BJ (cell line): ENCODE data around the gene SIK2. TPM values are rescaled to one million over a fixed set of nuclear protein-coding genes. Genes with fewer than 3 reads are reported as not detected.

ENCODE experiments used
- CTCF ChIA-PET: fragments of 350-600 bp; formaldehyde crosslinking; extraction: SDS; loops from one replicate; lab custom pipeline; 2021; ENCODE audit warnings: antibody characterized with exemption, inconsistent platforms; lab: Yijun Ruan, JAX
- POLR2A ChIA-PET: fragments of 300-600 bp; sonication (Branson Sonifier 250); formaldehyde crosslinking; extraction: SDS; loops from one replicate; lab custom pipeline; 2021; ENCODE audit warnings: antibody characterized with exemption; lab: Charles Lee
- DNase-seq: peaks from one replicate; pipeline ENCODE4 v3.0.0-alpha.2; 2011; ENCODE audit warnings: low read depth
- H3K27me3 ChIP-seq: 2 replicates; pipeline ENCODE4 v1.6.0; 2011; ENCODE audit warnings: low read length; ENCODE audit not compliant: control insufficient read depth, insufficient read depth
- H3K36me3 ChIP-seq: 2 replicates; pipeline ENCODE4 v1.5.1; 2011; ENCODE audit warnings: low read length; ENCODE audit not compliant: control insufficient read depth, insufficient read depth
- H3K4me3 ChIP-seq: 2 replicates; pipeline ENCODE4 v1.5.1; 2011; ENCODE audit warnings: low read depth, mild to moderate bottlenecking, control low read depth, low read length
- polyA plus RNA-seq: library from polyadenylated mRNA; depleted of rRNA; stranded (reverse); fragments of >200 nt; gene quantifications from 2 replicates; pipeline ENCODE4 v1.2.3, GENCODE V29; 2011
- TF ChIP-seq, protein P1 (sequence below): IDR thresholded peaks from 2 replicates; pipeline ENCODE4 v1.5.1; 2011; ENCODE audit warnings: low read depth, mild to moderate bottlenecking, control low read depth, inconsistent platforms, low read length, moderate library complexity; ENCODE audit not compliant: insufficient read depth

SIK2 gene
- polyA plus RNA-seq, 1 experiment = 24.2 TPM

DNA sequence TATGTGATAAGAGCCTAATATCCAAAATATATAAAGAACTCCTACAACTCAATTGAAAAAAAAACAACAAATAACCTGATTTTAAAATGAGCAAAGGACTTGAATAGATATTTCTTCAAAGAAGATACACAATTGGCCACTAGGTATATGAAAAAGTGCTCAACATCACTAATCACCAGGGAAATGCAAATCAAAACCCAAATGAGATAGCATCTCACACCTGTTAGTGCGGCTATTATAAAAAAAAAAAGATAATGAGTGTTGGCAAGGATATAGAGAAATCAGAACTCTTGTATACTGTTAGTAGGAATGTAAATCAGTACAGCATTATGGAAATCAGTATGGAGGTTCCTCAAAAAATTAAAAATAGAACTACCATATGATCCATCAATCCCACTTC lies 5.9 kb upstream of the SIK2 start:
- DNase-seq = no peak
- no peak overlapping the region for H3K4me3 ChIP-seq
- H3K27me3 ChIP-seq = no peaks in the 10 kb centered on the region
- ChIA-PET POLR2A (no interaction called here), CTCF (interaction anchor here (1.3 to 3.4 kb wide), 5 partner anchors 8 to 245 kb away, joined by 4 to 42 read pairs (median 6); no protein-coding TSS in a partner anchor)
- H3K36me3 ChIP-seq = no peaks in the 10 kb centered on the region
- TF ChIP-seq, protein P1, sequence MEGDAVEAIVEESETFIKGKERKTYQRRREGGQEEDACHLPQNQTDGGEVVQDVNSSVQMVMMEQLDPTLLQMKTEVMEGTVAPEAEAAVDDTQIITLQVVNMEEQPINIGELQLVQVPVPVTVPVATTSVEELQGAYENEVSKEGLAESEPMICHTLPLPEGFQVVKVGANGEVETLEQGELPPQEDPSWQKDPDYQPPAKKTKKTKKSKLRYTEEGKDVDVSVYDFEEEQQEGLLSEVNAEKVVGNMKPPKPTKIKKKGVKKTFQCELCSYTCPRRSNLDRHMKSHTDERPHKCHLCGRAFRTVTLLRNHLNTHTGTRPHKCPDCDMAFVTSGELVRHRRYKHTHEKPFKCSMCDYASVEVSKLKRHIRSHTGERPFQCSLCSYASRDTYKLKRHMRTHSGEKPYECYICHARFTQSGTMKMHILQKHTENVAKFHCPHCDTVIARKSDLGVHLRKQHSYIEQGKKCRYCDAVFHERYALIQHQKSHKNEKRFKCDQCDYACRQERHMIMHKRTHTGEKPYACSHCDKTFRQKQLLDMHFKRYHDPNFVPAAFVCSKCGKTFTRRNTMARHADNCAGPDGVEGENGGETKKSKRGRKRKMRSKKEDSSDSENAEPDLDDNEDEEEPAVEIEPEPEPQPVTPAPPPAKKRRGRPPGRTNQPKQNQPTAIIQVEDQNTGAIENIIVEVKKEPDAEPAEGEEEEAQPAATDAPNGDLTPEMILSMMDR = no peak

DNA sequence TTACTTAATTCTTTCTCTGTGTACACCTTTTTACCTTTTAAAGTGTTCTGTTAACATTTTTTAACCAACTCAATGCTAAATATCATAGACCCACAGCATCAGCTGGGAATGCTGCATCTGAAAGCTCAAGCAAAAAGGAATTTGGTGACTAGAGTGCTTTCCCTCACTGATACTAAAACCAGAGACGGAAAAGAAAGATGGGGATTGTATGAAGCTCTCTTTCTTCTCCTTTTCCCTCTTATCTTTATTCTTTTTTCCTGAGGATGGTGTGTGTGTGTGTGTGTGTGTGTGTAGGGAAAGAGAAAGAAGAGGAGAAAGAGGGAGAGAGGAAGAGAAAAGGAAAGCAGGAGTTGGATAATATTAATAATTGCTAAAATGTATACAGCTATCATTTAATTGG lies 4.1 kb upstream of the SIK2 start:
- Histone ChIP-seq H3K4me3 (no peak overlapping the region), H3K27me3 (no peaks in the 10 kb centered on the region), H3K36me3 (no peaks in the 10 kb centered on the region)
- TF ChIP-seq, protein P1 = no peak
- ChIA-PET POLR2A (no interaction called here), CTCF (interaction anchor here (0.9 to 3.4 kb wide), 12 partner anchors 10 to 244 kb away, joined by 3 to 42 read pairs (median 6); no protein-coding TSS in a partner anchor)
- DNase-seq = no peak

DNA sequence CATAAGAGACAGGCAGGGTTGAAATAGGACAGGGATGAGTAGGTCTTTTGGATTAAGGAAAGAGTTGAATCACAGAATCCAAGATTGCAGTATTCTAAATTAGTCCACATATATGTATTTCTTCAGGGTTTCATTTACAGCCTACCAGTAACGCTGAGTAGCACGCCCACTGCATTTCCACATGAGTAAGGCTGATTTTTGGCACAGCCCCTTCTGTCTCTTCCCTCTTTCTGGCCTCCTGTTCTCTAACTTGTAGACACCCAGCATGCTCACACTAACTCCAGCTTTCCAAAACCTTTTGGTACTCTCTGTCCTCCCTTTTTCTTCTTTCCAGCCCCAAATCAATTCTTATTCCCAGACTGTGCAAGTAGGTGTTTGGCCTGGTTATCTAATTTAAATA lies 3.7 kb upstream of the SIK2 start:
- Histone ChIP-seq H3K36me3 (no peaks in the 10 kb centered on the region), H3K27me3 (no peaks in the 10 kb centered on the region), H3K4me3 (no peak overlapping the region)
- DNase-seq = no peak
- ChIA-PET POLR2A (no interaction called here), CTCF (interaction anchor here (0.9 to 3.4 kb wide), 10 partner anchors 11 to 243 kb away, joined by 3 to 42 read pairs (median 6); no protein-coding TSS in a partner anchor)
- TF ChIP-seq, protein P1 = no peak

DNA sequence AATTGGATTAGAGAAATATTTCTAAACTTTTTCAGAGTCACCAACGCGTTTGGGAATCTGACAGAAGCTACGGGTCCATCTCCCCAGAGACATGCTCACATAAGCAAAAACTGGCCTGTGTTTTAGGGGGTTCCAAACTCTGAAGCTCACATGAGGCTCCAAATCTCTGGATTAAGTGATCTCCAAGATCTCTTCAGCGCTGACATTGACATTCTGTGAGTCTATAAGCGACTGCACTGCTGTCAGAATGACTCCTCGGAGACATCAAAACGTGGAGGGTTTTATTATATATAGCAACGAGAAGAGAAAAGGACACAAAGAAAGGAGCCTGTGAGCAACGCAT lies 642 bp upstream of the SIK2 start:
- Histone ChIP-seq H3K36me3 (no peaks in the 10 kb centered on the region), H3K4me3 (peak overlapping the region; percentile 32), H3K27me3 (no peaks in the 10 kb centered on the region)
- ChIA-PET CTCF (interaction anchor here (0.6 to 4.1 kb wide), 7 partner anchors 11 to 241 kb away, joined by 3 to 41 read pairs (median 3); no protein-coding TSS in a partner anchor), POLR2A (no interaction called here)
- no peak for DNase-seq
- TF ChIP-seq, protein P1 = no peak

DNA sequence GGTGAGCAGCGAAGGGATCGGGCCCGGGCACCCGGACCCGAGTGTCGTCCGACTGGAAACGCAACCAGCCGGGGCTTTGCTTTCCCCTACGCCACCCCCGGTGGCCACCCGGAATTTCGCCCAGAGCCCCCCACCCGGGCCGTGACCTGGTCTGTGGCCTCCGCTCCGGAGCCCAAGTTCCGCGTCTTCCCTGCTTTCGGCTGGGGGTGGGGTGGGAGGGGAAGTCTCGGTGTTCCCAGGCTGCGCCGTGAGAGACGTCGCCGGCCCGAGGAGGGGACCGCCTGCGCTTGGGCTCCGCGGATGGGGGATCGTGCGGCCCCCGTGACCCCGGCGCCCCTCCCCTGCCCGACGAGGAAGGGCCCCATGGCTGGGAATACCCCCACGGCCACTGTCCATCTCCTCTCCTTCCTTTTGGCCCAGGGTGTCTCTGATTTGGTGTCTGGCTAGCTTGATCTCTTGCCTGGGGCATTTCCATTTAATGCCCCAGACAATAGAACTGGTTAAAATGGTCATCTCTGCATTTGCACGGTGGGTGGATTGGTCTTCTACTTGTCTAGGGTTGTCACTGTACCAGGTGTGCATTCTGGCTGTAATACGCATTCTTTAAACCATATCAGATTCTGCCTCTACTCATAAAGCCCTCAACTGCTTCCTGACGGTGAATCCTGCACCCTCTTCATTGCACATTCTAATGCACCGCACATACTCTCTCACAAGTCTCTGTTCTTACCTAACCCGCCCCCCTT lies 789 bp downstream of the SIK2 start:
- Histone ChIP-seq H3K36me3 (no peaks in the 10 kb centered on the region), H3K27me3 (no peaks in the 10 kb centered on the region), H3K4me3 (peak overlapping the region; percentile 99)
- ChIA-PET CTCF (interaction anchor here (0.5 to 4.1 kb wide), 12 partner anchors 10 to 239 kb away, joined by 3 to 41 read pairs (median 3); partner anchors contain the start of gene PPP2R1B), POLR2A (no interaction called here)
- TF ChIP-seq, protein P1 = no peak
- no peak for DNase-seq
